Measurements from ENCODE around the gene SLC45A3.

- TF ChIP-seq CTCF (IDR thresholded peaks at IDR 0.05) (no peak), POLR2A (IDR thresholded peaks at IDR 0.05) (no peak), EP300 (IDR thresholded peaks at IDR 0.05) (no peak)
Measured at GRCh38 chr1:205616563-205617293, 63.6 kb downstream of the SLC45A3 start.
